ENCODE measurements around the gene CYSTM1.

CYSTM1 gene

GRCh38 chr5:140251527-140251973 lies 76.6 kb downstream of the CYSTM1 start:
- no peak for TF ChIP-seq CTCF (IDR thresholded peaks at IDR 0.05; ENCODE audit: low read depth, low read length)
- DNase-seq (ENCODE audit: extremely low read depth, low read depth): no peak

GRCh38 chr5:140252470-140253126 lies 77.6 kb downstream of the CYSTM1 start:
- DNase-seq (ENCODE audit: extremely low read depth, low read depth): no peak
- TF ChIP-seq CTCF (IDR thresholded peaks at IDR 0.05; ENCODE audit: low read depth, low read length): no peak

- no peak for DNase-seq (ENCODE audit: extremely low read depth, low read depth)
- TF ChIP-seq CTCF (IDR thresholded peaks at IDR 0.05; ENCODE audit: low read depth, low read length): no peak
Observed at GRCh38 chr5:140253985-140254384, 79.0 kb downstream of the CYSTM1 start.

GRCh38 chr5:140255460-140256157 lies 80.6 kb downstream of the CYSTM1 start:
- DNase-seq (ENCODE audit: extremely low read depth, low read depth): no peak

GRCh38 chr5:140256726-140257125 lies 81.7 kb downstream of the CYSTM1 start:
- no peak for TF ChIP-seq CTCF (IDR thresholded peaks at IDR 0.05; ENCODE audit: low read depth, low read length)
- no peak for DNase-seq (ENCODE audit: extremely low read depth, low read depth)

More at GRCh38 chr5:140255460-140256157, 80.6 kb downstream of the CYSTM1 start:
- TF ChIP-seq CTCF (IDR thresholded peaks at IDR 0.05; ENCODE audit: low read depth, low read length): no peak

- DNase-seq (ENCODE audit: extremely low read depth, low read depth): no peak
- no peak for TF ChIP-seq CTCF (IDR thresholded peaks at IDR 0.05; ENCODE audit: low read depth, low read length)
Observed at GRCh38 chr5:140258016-140258415, 83.0 kb downstream of the CYSTM1 start.

- no peak for TF ChIP-seq CTCF (IDR thresholded peaks at IDR 0.05; ENCODE audit: low read depth, low read length)
- DNase-seq (ENCODE audit: extremely low read depth, low read depth): no peak
Observed at GRCh38 chr5:140258873-140259272, 83.9 kb downstream of the CYSTM1 start.
